Endodermal cell (in vitro differentiated cells): ENCODE data around the gene TMEM259. TPM values are rescaled to one million over a fixed set of nuclear protein-coding genes. Genes with fewer than 3 reads are reported as not detected.

ENCODE experiments used
- DNase-seq: peaks from one replicate; pipeline ENCODE4 v3.0.0-alpha.2; 2017
- H3K27ac ChIP-seq: 2 replicates; pipeline ENCODE4 v1.5.1; 2013; ENCODE audit warnings: mild to moderate bottlenecking, low read depth, low read length, moderate library complexity
- H3K27me3 ChIP-seq: 2 replicates; pipeline ENCODE4 v1.6.1; 2013; ENCODE audit warnings: mild to moderate bottlenecking, low read length, moderate library complexity; ENCODE audit not compliant: insufficient read depth, control insufficient read depth, poor library complexity, severe bottlenecking
- H3K36me3 ChIP-seq: 2 replicates; pipeline ENCODE4 v1.7.0; 2013; ENCODE audit warnings: mild to moderate bottlenecking, low read length, moderate library complexity; ENCODE audit not compliant: control insufficient read depth, insufficient read depth
- H3K4me1 ChIP-seq: one replicate; pipeline ENCODE4 v1.7.0; 2013; ENCODE audit warnings: low read length; ENCODE audit not compliant: control insufficient read depth, insufficient read depth
- H3K4me3 ChIP-seq: 2 replicates; pipeline ENCODE4 v1.5.1; 2013; ENCODE audit warnings: mild to moderate bottlenecking, low read length, moderate library complexity
- H3K9ac ChIP-seq: 2 replicates; pipeline ENCODE4 v1.6.1; 2013; ENCODE audit warnings: mild to moderate bottlenecking, low read length, moderate library complexity; ENCODE audit not compliant: poor library complexity, severe bottlenecking; ENCODE audit errors: extremely low read depth
- H3K9me3 ChIP-seq: 2 replicates; pipeline ENCODE4 v1.6.1; 2013; ENCODE audit warnings: mild to moderate bottlenecking, low read length, moderate library complexity; ENCODE audit not compliant: control insufficient read depth
- H3K27ac Mint-ChIP-seq: 2 replicates; pipeline ENCODE4 v1.8.0; 2020; ENCODE audit warnings: mixed read lengths
- H3K27me3 Mint-ChIP-seq: 2 replicates; pipeline ENCODE4 v1.8.0; 2021; ENCODE audit warnings: mild to moderate bottlenecking, mixed read lengths; ENCODE audit not compliant: insufficient read depth
- H3K36me3 Mint-ChIP-seq: 2 replicates; pipeline ENCODE4 v1.8.0; 2020; ENCODE audit warnings: low read depth, mixed read lengths
- H3K4me1 Mint-ChIP-seq: 2 replicates; pipeline ENCODE4 v1.8.0; 2020; ENCODE audit warnings: mixed read lengths
- H3K4me3 Mint-ChIP-seq: 2 replicates; pipeline ENCODE4 v1.8.0; 2020; ENCODE audit warnings: mild to moderate bottlenecking, moderate library complexity, mixed read lengths
- H3K9me3 Mint-ChIP-seq: 2 replicates; pipeline ENCODE4 v1.8.0; 2020; ENCODE audit warnings: mild to moderate bottlenecking, mixed read lengths
- CTCF ChIP-seq: fragments of 200-600 bp; sonication (generic); conservative IDR thresholded peaks from 2 replicates; pipeline ENCODE4 v1.5.0; 2021; ENCODE audit warnings: antibody characterized with exemption, mild to moderate bottlenecking
- WGBS, 2 experiments: methylation state at CpG; one replicate each; pipeline versions ENCODE4 v1.1.5 to v1.1.7; 2013; ENCODE audit warnings: missing lambda C conversion rate in 2 of 2, mixed read lengths in 1 of 2; ENCODE audit not compliant: insufficient coverage in 1 of 2, insufficient read length in 1 of 2; 5-methylcytosine and 5-hydroxymethylcytosine counted together
- total RNA-seq, 2 donors: library from RNA; stranded (reverse); fragmentation: NEBNext Ultra II Directional in 1 of 2; extraction: Animal tissue kit (Norgen Biotek cat#: 25700) in 1 of 2; gene quantifications; 2 replicates in 1 of 2; 3 replicates in 1 of 2; pipeline ENCODE4 v1.2.1, GENCODE V29; 2021

The TMEM259 gene
- total RNA-seq, 2 donors from 2014 or later = 157 to 176 TPM

GRCh38 chr19:1049106-1049505 is 28.2 kb upstream of the TMEM259 start:
- Mint-ChIP-seq H3K27ac (no peak overlapping the region), H3K9me3 (no peaks in the 10 kb centered on the region), H3K36me3 (peaks cover 19% of the 10 kb centered on the region), H3K4me1 (no peaks in the 10 kb centered on the region), H3K4me3 (no peak overlapping the region), H3K27me3 (no peaks in the 10 kb centered on the region)
- Histone ChIP-seq H3K36me3 (peaks cover 15% of the 10 kb centered on the region), H3K9me3 (no peaks in the 10 kb centered on the region), H3K27ac (no peak overlapping the region), H3K4me1 (no peaks in the 10 kb centered on the region), H3K9ac (no peak overlapping the region), H3K4me3 (no peak overlapping the region), H3K27me3 (no peaks in the 10 kb centered on the region)
- TF ChIP-seq CTCF = no peak
- 93 to 97% methylated on average over 10 to 13 of the region's 17 CpGs for WGBS, 2 experiments
- DNase-seq = no peak

- no peak for TF ChIP-seq CTCF
- Histone ChIP-seq H3K9ac (no peak overlapping the region), H3K9me3 (no peaks in the 10 kb centered on the region), H3K27me3 (no peaks in the 10 kb centered on the region), H3K27ac (no peak overlapping the region), H3K4me1 (no peaks in the 10 kb centered on the region), H3K4me3 (no peak overlapping the region), H3K36me3 (peaks cover 12% of the 10 kb centered on the region)
- Mint-ChIP-seq H3K9me3 (no peaks in the 10 kb centered on the region), H3K4me3 (no peak overlapping the region), H3K27me3 (no peaks in the 10 kb centered on the region), H3K36me3 (peaks cover 19% of the 10 kb centered on the region), H3K27ac (no peak overlapping the region), H3K4me1 (no peaks in the 10 kb centered on the region)
- 88 to 94% methylated on average over 14 to 20 of the region's 20 CpGs for WGBS, 2 experiments
- DNase-seq = peak; percentile 71
Observed at GRCh38 chr19:1047696-1048147, 26.8 kb upstream of the TMEM259 start.

GRCh38 chr19:1046836-1047695 is 26.1 kb upstream of the TMEM259 start:
- TF ChIP-seq CTCF = no peak
- Histone ChIP-seq H3K27ac (no peak overlapping the region), H3K9me3 (no peaks in the 10 kb centered on the region), H3K4me1 (no peaks in the 10 kb centered on the region), H3K36me3 (peaks cover 19% of the 10 kb centered on the region), H3K4me3 (no peak overlapping the region), H3K27me3 (no peaks in the 10 kb centered on the region), H3K9ac (no peak overlapping the region)
- WGBS, 2 experiments = 96% methylated on average over 51 to 77 of the region's 77 CpGs
- no peak for DNase-seq
- peaks cover 21% of the 10 kb centered on the region for H3K36me3 Mint-ChIP-seq
- no peaks in the 10 kb centered on the region for H3K27me3 Mint-ChIP-seq
- no peak overlapping the region for H3K4me3 Mint-ChIP-seq
- no peak overlapping the region for H3K27ac Mint-ChIP-seq
- H3K9me3 Mint-ChIP-seq = no peaks in the 10 kb centered on the region
- no peaks in the 10 kb centered on the region for H3K4me1 Mint-ChIP-seq
